Mesothelial cell of epicardium (in vitro differentiated cells): Measurements from ENCODE around the gene BICRAL. TPM values are rescaled to one million over a fixed set of nuclear protein-coding genes. Genes with fewer than 3 reads are reported as not detected.
"Not testable (repeated sequence)": the region's sequence is repeated elsewhere in the genome, so short reads cannot be mapped to it uniquely, and the experiment has no call there.

Experiments
- DNase-seq, 2 experiments: peaks; one replicate each; pipeline ENCODE4 v3.0.0; 2021; ENCODE audit warnings: low spot score in 2 of 2; ENCODE audit not compliant: unreplicated experiment in 2 of 2
- H3K27ac Mint-ChIP-seq: 2 replicates; pipeline ENCODE4 v1.8.0; 2021; ENCODE audit warnings: mixed read lengths
- H3K27me3 Mint-ChIP-seq: 2 replicates; pipeline ENCODE4 v1.8.0; 2021; ENCODE audit warnings: low read depth, mixed read lengths
- H3K36me3 Mint-ChIP-seq: 2 replicates; pipeline ENCODE4 v1.8.0; 2021; ENCODE audit warnings: mixed read lengths
- H3K4me1 Mint-ChIP-seq: 2 replicates; pipeline ENCODE4 v1.8.0; 2021; ENCODE audit warnings: mixed read lengths
- H3K4me3 Mint-ChIP-seq: 2 replicates; pipeline ENCODE4 v1.8.0; 2021; ENCODE audit warnings: mild to moderate bottlenecking, moderate library complexity, mixed read lengths
- H3K9me3 Mint-ChIP-seq: 2 replicates; pipeline ENCODE4 v1.8.0; 2021; ENCODE audit warnings: mixed read lengths
- CTCF ChIP-seq: fragments of 200-600 bp; sonication (generic); IDR thresholded peaks from one replicate; pipeline ENCODE4 v1.5.0; 2021; ENCODE audit warnings: antibody characterized with exemption; ENCODE audit not compliant: unreplicated experiment
- total RNA-seq: library from RNA; stranded (reverse); gene quantifications from 3 replicates; pipeline ENCODE4 v1.2.1, GENCODE V29; 2021

Gene BICRAL
- total RNA-seq, 1 donor from 2014 or later: 13.2 TPM

GRCh38 chr6:42791706-42792320 lies 10.0 kb downstream of the BICRAL start:
- no peaks in the 10 kb centered on the region for H3K27me3 Mint-ChIP-seq
- H3K9me3 Mint-ChIP-seq: no peaks in the 10 kb centered on the region
- H3K36me3 Mint-ChIP-seq: peaks cover 5% of the 10 kb centered on the region
- H3K4me1 Mint-ChIP-seq: peaks cover 25% of the 10 kb centered on the region
- DNase-seq: no peak
- H3K4me3 Mint-ChIP-seq: no peak overlapping the region
- peak overlapping the region; percentile 26 for H3K27ac Mint-ChIP-seq
- TF ChIP-seq CTCF: no peak

GRCh38 chr6:42795651-42796050 lies 13.8 kb downstream of the BICRAL start:
- Mint-ChIP-seq H3K4me1 (peaks cover 6% of the 10 kb centered on the region), H3K27ac (no peak overlapping the region), H3K4me3 (no peak overlapping the region), H3K36me3 (peaks cover 2% of the 10 kb centered on the region), H3K9me3 (no peaks in the 10 kb centered on the region), H3K27me3 (no peaks in the 10 kb centered on the region)
- no peak for DNase-seq
- no peak for TF ChIP-seq CTCF

- Mint-ChIP-seq H3K27ac (no peak overlapping the region), H3K4me3 (no peak overlapping the region), H3K4me1 (peaks cover 2% of the 10 kb centered on the region), H3K36me3 (peaks cover 2% of the 10 kb centered on the region), H3K9me3 (no peaks in the 10 kb centered on the region), H3K27me3 (no peaks in the 10 kb centered on the region)
- no peak for DNase-seq
- no peak for TF ChIP-seq CTCF
Observed at GRCh38 chr6:42796171-42796570, 14.3 kb downstream of the BICRAL start.

- DNase-seq, H3K36me3 Mint-ChIP-seq, H3K4me1 Mint-ChIP-seq, H3K27me3 Mint-ChIP-seq, H3K9me3 Mint-ChIP-seq, H3K4me3 Mint-ChIP-seq, H3K27ac Mint-ChIP-seq: not testable (repeated sequence)
Observed at GRCh38 chr6:42797696-42798095, 15.8 kb downstream of the BICRAL start.

GRCh38 chr6:42805297-42805861 lies 23.5 kb downstream of the BICRAL start:
- Mint-ChIP-seq H3K4me3 (no peak overlapping the region), H3K36me3 (no peaks in the 10 kb centered on the region), H3K27ac (no peak overlapping the region), H3K4me1 (no peaks in the 10 kb centered on the region), H3K27me3 (no peaks in the 10 kb centered on the region), H3K9me3 (no peaks in the 10 kb centered on the region)
- TF ChIP-seq CTCF: no peak
- DNase-seq: no peak

- not testable (repeated sequence) for H3K27me3 Mint-ChIP-seq, DNase-seq
Observed at GRCh38 chr6:42806359-42806758, 24.5 kb downstream of the BICRAL start.

More at GRCh38 chr6:42806359-42806758, 24.5 kb downstream of the BICRAL start:
- H3K36me3 Mint-ChIP-seq, H3K4me1 Mint-ChIP-seq, H3K9me3 Mint-ChIP-seq, H3K27ac Mint-ChIP-seq, H3K4me3 Mint-ChIP-seq: not testable (repeated sequence)
